ENCODE results near the gene ANKS1B.

The ANKS1B gene

DNA sequence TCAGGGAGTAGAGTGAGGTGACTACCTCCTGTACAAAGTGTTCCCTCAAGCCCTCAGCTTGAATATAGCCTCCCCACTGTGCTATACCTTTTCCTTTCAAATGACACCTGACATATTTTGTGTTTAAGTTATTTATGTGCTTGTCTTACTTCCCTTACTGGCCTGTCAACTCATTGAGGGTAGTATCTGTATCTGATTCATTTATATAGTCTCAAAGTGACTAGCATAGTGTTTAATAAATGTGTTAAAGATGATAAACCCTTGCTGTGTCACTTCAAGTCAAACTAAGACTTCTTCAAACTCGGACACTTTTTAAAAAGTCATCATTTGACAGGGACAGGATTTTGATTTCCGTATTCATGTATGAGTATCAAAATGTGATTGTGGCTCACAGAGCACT, 1287.5 kb downstream of the ANKS1B start:
- no peak for DNase-seq

DNA sequence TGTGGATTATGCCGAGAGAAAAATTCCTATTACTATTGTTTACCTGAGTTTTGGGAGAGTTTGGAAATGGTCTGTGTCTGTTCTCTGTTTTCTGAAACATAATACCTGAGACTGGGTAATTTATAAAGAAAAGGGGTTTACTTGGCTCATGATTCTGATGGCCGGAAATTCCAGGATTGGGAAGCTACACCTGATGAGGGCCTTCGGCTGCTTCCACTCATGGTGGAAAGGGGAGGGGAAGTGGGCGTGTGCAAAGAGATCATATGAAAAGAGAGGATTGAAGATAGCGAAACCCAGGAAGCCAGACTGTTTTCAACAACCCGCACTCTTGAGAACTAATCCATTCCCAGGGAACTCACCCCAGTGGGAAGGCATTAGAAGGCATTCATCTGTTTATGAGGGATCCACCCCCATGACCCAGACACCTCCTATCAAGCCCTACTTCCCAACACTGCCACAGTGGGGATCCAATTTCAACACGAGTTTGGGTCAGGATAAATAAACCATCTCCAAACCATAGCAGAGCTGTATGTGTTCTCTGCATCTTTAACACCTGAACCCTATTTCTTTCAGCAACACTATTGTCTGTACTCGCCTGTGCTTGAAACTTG, 1288.6 kb downstream of the ANKS1B start:
- DNase-seq: no peak

DNA sequence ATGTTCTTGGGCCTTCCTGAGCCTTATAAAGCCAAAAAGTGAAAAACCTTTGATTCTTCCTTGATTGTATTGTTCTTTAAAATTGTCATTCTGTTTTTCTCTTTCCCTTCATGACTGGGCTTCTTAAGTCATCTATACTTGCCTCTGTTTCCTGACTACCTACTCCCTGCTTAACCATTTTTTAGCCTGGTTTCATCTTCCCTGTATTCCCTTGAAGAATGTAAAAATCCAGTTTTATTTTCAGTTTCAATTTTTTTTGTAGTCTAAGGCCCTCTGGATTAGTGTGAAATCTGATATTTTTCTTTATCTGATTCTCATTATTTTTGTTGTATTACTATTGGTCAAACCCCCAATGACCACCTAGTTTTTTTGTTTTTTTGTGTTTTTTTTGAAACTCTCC, 1293.4 kb downstream of the ANKS1B start:
- DNase-seq: no peak

DNA sequence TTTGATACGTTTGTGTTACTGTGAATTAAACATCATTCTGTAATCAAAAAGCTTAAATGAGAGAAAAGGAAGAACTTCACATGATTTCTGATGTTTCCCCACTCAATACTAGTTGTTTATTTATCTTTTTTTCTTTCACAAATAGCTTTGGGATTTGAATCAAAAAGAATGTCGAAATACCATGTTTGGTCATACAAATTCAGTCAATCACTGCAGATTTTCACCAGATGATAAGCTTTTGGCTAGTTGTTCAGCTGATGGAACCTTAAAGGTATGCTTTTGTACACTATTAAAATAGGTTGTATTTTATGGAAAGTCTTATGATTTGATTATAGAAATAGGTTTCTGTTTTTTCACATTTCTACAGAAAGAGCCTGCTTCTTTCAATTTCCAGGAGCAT, 1298.1 kb downstream of the ANKS1B start:
- no peak for DNase-seq
